Mesodermal cell (in vitro differentiated cells): ENCODE data around the gene FBXW7.
"Not testable (repeated sequence)": the region's sequence is repeated elsewhere in the genome, so short reads cannot be mapped to it uniquely, and the experiment has no call there.

Experiments used
- H3K27ac ChIP-seq: 2 replicates; pipeline ENCODE4 v1.7.0; 2013; ENCODE audit warnings: mild to moderate bottlenecking, low read depth, low read length, moderate library complexity; ENCODE audit not compliant: severe bottlenecking
- H3K36me3 ChIP-seq: 2 replicates; pipeline ENCODE4 v1.7.1; 2013; ENCODE audit warnings: mild to moderate bottlenecking, low read length, moderate library complexity; ENCODE audit not compliant: control insufficient read depth, insufficient read depth
- H3K4me1 ChIP-seq: one replicate; pipeline ENCODE4 v1.7.1; 2013; ENCODE audit warnings: mild to moderate bottlenecking, low read length; ENCODE audit not compliant: insufficient read depth, control insufficient read depth, poor library complexity, severe bottlenecking
- H3K4me3 ChIP-seq: 2 replicates; pipeline ENCODE4 v1.7.0; 2013; ENCODE audit warnings: low read length, control low read depth, mild to moderate bottlenecking; ENCODE audit not compliant: insufficient read depth, poor library complexity, severe bottlenecking; ENCODE audit errors: extremely low read depth
- H3K9me3 ChIP-seq: 2 replicates; pipeline ENCODE4 v1.7.1; 2013; ENCODE audit warnings: mild to moderate bottlenecking, low read length, moderate library complexity; ENCODE audit not compliant: control insufficient read depth
- WGBS, 2 experiments: methylation state at CpG; one replicate each; pipeline ENCODE4 v1.1.5; 2013; ENCODE audit warnings: missing lambda C conversion rate in 2 of 2; ENCODE audit not compliant: insufficient coverage in 2 of 2; 5-methylcytosine and 5-hydroxymethylcytosine counted together

Gene FBXW7

DNA sequence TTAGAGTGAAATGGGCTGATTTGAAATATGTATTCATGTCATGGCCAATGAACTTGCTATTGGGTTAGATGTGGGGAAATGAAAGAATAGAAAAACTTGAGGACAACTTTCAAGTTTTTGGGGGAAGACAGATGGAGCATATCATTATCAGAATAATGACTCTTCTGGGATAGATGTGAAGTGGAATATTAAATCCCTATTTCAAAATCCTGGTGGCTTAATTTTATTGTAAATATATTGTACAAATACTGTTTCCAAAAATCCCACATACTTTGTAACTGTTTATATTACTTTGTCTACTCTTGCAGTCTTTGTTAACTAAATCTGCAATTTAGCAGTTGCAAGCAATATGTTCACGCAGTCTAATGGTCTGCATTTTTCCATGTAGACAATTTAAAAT lies 35.9 kb upstream of the FBXW7 start:
- Histone ChIP-seq H3K27ac (no peak overlapping the region), H3K9me3 (no peaks in the 10 kb centered on the region), H3K4me1 (no peaks in the 10 kb centered on the region), H3K36me3 (no peaks in the 10 kb centered on the region), H3K4me3 (no peak overlapping the region)
- WGBS, 2 experiments: no CpG with 5 or more reads among the region's 1 CpG

DNA sequence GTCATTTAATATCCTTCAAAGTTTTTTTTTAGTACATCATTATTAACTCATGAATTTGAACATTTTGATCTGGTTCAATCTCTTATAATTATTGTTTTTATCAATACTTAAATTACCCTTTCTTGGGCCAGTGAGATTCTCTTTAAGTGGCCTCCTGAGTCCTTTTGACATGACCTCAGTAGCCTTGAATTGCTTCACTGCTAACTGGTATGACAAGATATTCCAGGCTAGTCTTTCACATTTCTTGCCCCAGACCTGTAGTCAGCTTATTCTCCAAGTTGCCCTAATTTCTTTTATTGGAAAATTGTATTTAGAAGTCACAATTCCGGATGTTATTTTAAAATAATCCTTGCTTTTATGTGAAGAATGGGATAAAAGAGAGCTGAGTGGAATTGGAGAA lies 35.4 kb upstream of the FBXW7 start:
- no peak overlapping the region for H3K4me3 ChIP-seq
- H3K36me3 ChIP-seq: no peaks in the 10 kb centered on the region
- H3K9me3 ChIP-seq: no peaks in the 10 kb centered on the region
- H3K27ac ChIP-seq: no peak overlapping the region
- H3K4me1 ChIP-seq: no peaks in the 10 kb centered on the region
- WGBS, 2 experiments: 67 to 100% methylated on average over 1 of the region's 1 CpG

DNA sequence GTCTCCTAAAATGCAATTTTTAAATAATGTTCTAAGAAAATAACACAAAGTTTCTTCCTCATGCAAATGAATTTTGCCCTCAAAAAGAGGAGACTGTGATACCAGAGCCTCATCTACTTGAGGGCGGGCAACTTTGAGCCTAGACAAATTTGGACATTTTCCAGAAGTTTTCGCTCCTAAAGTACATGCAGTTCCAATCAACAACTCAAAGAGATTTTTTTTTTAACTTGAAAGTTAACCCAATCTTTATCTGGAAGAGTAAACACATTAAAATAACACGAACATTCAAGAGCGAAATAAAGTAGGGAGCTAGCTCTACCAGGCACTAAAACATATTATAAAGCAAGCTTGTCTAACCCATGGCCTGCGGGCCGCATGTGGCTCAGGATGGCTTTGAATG lies 29.4 kb upstream of the FBXW7 start:
- Histone ChIP-seq H3K4me1 (no peaks in the 10 kb centered on the region), H3K4me3 (no peak overlapping the region), H3K36me3 (no peaks in the 10 kb centered on the region), H3K9me3 (no peaks in the 10 kb centered on the region), H3K27ac (no peak overlapping the region)
- WGBS, 2 experiments: 92 to 98% methylated on average over 3 to 6 of the region's 6 CpGs

DNA sequence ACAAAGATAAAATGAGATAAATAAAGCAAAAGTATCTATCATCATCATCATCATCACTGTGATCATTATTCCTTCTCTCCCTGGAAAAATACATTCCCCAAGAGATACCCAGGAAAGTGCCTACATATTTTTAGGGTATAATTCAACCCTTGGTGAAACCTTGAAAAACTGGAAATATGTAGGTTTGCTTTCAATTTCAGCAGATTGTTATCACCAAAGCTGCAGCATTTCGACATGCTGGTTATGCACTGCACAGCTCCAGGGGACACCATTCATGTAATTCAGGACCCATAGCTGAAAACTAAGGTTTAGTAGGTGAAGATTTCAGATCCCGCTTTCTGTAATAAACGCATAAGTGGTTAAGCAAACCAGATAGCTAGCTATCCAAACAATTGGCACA lies 28.4 kb upstream of the FBXW7 start:
- Histone ChIP-seq H3K27ac (no peak overlapping the region), H3K36me3 (no peaks in the 10 kb centered on the region), H3K4me1 (no peaks in the 10 kb centered on the region), H3K4me3 (no peak overlapping the region), H3K9me3 (no peaks in the 10 kb centered on the region)
- 83 to 100% methylated on average over 1 of the region's 3 CpGs for WGBS, 2 experiments

DNA sequence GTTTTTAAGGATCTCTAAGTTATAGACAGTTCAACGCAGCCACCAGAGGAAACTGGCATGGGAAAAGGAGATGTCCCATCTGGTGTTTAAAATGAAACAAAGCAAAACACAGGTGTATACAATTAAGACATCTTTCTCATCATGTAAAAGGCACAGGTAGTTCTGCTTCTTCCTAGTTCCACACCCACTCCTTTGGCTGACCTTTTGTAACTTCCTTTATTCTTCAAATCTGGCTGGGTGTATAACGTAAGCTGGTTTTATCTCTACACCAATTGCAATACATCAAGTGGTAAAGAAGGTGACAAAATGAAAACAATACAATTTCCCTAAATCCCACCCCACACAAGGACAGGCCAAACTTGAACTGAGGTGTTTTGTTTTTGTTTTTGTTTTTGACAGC lies 27.3 kb upstream of the FBXW7 start:
- Histone ChIP-seq H3K27ac (no peak overlapping the region), H3K4me1 (no peaks in the 10 kb centered on the region), H3K36me3 (no peaks in the 10 kb centered on the region), H3K9me3 (no peaks in the 10 kb centered on the region), H3K4me3 (no peak overlapping the region)
- WGBS, 2 experiments: 86% methylated on average over 1 of the region's 2 CpGs; no CpG with 5 or more reads in 1 of the 2 experiments

DNA sequence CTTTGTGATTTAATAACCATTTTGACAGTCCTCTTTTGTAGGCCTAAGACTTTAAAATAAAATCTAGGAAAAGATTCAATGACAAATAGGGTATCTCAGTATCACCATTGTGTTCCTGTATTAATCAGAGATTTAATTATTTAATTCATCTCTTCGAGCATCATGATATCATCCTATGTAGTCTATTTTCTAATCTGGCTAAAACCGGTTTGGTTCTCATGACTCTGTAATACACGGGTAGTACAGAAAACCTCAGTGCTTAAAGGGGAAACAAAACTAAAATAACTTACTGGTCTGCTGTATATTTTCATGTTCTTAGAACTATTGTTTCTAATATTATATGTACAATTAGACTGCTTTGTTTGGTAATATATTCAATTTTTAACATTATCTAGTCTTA lies 23.7 kb upstream of the FBXW7 start:
- Histone ChIP-seq H3K9me3 (no peaks in the 10 kb centered on the region), H3K27ac (no peak overlapping the region), H3K4me3 (no peak overlapping the region), H3K4me1 (no peaks in the 10 kb centered on the region), H3K36me3 (no peaks in the 10 kb centered on the region)
- no CpG with 5 or more reads among the region's 3 CpGs for WGBS, 2 experiments

DNA sequence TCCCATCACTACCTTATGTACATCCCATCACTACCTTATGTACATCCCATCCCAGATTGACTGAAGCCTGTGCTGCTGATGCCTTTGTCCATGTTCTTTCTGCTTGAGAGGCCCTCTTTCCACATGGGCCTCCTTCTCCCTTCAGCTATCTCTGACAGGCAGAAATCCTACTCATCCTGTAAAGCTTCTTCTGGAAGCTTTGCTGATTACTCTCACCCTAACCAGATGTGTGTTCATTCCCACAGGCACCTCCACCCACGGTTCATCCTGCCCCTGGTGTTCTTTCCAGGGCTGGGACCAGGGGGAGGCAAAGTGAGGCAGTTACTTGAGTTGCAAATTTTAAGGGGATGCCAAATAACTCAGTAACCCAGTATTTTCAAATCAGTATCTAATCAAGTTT lies 22.5 kb upstream of the FBXW7 start:
- H3K9me3 ChIP-seq: no peaks in the 10 kb centered on the region
- WGBS, 2 experiments: no CpG with 5 or more reads among the region's 1 CpG
- H3K4me3 ChIP-seq: no peak overlapping the region
- no peaks in the 10 kb centered on the region for H3K36me3 ChIP-seq
- no peaks in the 10 kb centered on the region for H3K4me1 ChIP-seq
- H3K27ac ChIP-seq: no peak overlapping the region

DNA sequence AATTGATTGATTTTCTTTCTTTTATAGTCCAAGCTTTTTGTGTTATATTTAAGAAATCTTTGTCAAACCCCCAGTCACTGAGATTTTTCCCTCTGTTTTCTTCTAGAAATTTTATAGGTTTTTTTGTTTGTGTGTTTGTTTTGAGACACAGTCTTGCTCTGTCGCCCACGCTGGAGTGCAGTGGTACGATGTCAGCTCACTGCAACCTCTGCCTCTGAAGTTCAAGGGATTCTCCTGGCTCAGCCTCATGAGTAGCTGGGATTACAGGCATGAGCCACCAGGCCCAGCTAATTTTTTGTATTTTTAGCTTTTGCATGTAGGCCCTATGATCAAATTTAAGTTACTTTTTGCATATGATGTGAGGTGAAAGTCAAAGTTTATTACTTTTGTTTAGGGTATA lies 20.9 kb upstream of the FBXW7 start:
- Histone ChIP-seq H3K36me3 (no peaks in the 10 kb centered on the region), H3K4me1 (no peaks in the 10 kb centered on the region), H3K4me3 (no peak overlapping the region), H3K9me3 (no peaks in the 10 kb centered on the region), H3K27ac (no peak overlapping the region)
- WGBS, 2 experiments: 85 to 96% methylated on average over 3 of the region's 3 CpGs

DNA sequence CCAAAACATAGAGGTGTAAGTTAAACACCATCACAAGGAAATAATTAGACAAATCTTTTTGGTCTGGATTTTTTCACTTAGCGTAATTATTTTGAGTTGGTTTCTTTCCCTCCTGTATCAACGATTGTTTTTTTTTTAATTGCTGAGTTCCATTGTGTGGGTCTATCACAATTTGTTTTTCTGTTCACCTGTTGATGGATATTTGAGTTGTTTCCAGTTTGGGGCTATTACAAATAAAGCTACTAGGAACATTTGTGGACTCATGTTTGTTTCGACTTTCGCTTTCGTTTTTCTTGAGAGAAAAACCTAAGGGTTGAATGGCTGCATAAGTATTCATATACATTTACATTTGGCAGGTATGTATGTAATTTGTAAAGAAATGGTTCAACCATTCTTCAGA lies 20.4 kb upstream of the FBXW7 start:
- no peaks in the 10 kb centered on the region for H3K9me3 ChIP-seq
- no peaks in the 10 kb centered on the region for H3K36me3 ChIP-seq
- H3K27ac ChIP-seq: no peak overlapping the region
- no CpG with 5 or more reads among the region's 5 CpGs for WGBS, 2 experiments
- no peaks in the 10 kb centered on the region for H3K4me1 ChIP-seq
- no peak overlapping the region for H3K4me3 ChIP-seq

DNA sequence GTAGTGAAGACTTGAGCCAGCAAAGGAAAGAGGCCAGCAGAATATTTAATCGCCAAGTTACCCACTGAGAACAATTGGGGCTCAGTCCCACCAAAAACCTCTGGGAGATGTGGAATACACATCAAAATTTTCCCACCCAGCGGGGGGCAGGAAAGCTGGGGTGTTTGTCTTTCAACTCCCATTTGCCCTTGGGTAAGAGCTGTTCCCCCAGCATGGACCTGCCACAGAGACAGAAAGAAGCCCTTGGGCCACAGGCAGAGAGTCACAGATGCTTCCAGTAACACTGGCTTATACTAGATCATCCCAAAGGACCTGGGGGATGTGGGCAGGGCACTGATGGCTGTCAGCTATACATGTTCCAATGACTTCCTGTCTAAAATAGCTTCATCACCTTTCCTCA lies 18.9 kb upstream of the FBXW7 start:
- no peak overlapping the region for H3K27ac ChIP-seq
- 80% methylated on average over 1 of the region's 2 CpGs for WGBS, 2 experiments

DNA sequence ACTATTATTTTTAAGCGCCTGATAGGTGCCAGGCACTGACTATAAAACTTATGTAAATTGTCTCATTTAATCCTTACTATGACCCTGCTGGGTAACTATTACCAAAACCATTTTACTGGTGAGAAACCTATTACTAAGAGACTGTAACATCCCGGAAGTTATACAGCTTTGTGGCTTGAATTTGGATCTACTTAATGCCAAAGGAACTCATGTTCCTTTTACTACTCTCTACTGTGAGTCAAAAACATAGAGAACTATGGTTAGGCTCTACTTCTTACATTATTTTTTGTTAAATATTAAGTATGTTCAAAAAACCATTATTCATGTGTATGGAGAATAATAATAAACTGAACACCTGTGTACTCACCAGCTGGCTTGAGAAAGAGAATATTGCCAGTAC lies 14.8 kb upstream of the FBXW7 start:
- H3K36me3 ChIP-seq, H3K27ac ChIP-seq, H3K4me3 ChIP-seq, H3K9me3 ChIP-seq, H3K4me1 ChIP-seq: not testable (repeated sequence)
- no CpG with 5 or more reads among the region's 2 CpGs for WGBS, 2 experiments

More for the DNA sequence above, 18.9 kb upstream of the FBXW7 start:
- no peak overlapping the region for H3K4me3 ChIP-seq
- no peaks in the 10 kb centered on the region for H3K4me1 ChIP-seq
- no peaks in the 10 kb centered on the region for H3K36me3 ChIP-seq
- H3K9me3 ChIP-seq: no peaks in the 10 kb centered on the region

DNA sequence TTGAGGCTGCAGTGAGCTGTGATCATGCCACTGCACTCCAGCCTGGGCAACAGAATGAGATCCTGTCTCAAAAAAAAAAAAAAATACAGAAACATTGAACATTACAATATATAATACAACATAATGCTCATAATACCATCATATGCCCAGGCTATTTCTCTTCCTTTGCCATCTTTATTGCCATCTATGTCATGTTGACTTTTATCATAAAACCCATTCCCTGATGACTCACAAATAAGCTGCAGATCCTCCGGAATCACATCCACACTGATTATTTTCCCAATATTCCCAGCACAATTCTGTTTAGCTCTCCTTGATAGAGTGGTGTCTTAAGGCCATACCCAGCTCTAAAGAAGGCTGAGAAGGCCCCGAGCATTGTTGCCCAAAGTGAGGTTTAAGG lies 9.2 kb upstream of the FBXW7 start:
- H3K36me3 ChIP-seq: peaks cover 6% of the 10 kb centered on the region
- no peak overlapping the region for H3K4me3 ChIP-seq
- no peak overlapping the region for H3K27ac ChIP-seq
- WGBS, 2 experiments: 67% methylated on average over 1 of the region's 2 CpGs; no CpG with 5 or more reads in 1 of the 2 experiments
- H3K9me3 ChIP-seq: peaks cover 3% of the 10 kb centered on the region
- no peaks in the 10 kb centered on the region for H3K4me1 ChIP-seq
